T-cell (primary cell): Measurements from ENCODE around the gene NUMB. TPM values are rescaled to one million over a fixed set of nuclear protein-coding genes. Genes with fewer than 3 reads are reported as not detected.

Experiments used
- ATAC-seq, 4 experiments: fragments of 200-7000 bp in 3 of 4; fragments of 150-1000 bp in 1 of 4; cut with Tn5 transposase; replicated peaks in 1 of 4; 1 replicate in 3 of 4; 2 replicates in 1 of 4; pipeline ENCODE4 v1.10.0; 2021; ENCODE audit warnings: moderate library complexity in 3 of 4, mild to moderate bottlenecking in 2 of 4, moderate number of reproducible peaks in 1 of 4
- CTCF ChIA-PET, 2 donors: fragments of 300-600 bp; sonication (Branson Sonifier 250); formaldehyde crosslinking; loops; one replicate each; lab custom pipeline; 2022; ENCODE audit warnings: antibody characterized with exemption in 2 of 2; lab: Charles Lee
- POLR2A ChIA-PET, 2 donors: fragments of 300-600 bp; sonication (Branson Sonifier 250); formaldehyde crosslinking; loops; one replicate each; lab custom pipeline; 2022; ENCODE audit warnings: antibody characterized with exemption in 2 of 2; lab: Charles Lee
- DNase-seq, 35 experiments: peaks; one replicate each; pipeline versions ENCODE4 v3.0.0 to v3.0.0-alpha.2; 2013 to 2023
- H3K27ac ChIP-seq: one replicate; pipeline ENCODE4 v1.5.1; 2013; ENCODE audit warnings: low read length
- H3K27me3 ChIP-seq, 2 experiments: replicated peaks in 1 of 2; 1 replicate in 1 of 2; 2 replicates in 1 of 2; pipeline versions ENCODE4 v1.6.1 to v1.7.0; 2013; ENCODE audit warnings: low read length in 1 of 2, mixed read lengths in 1 of 2; ENCODE audit not compliant: control insufficient read depth in 2 of 2, insufficient read depth in 2 of 2; ENCODE audit errors: extremely low read depth in 1 of 2
- H3K36me3 ChIP-seq, 2 donors: 1 replicate in 1 of 2; 2 replicates in 1 of 2; pipeline versions ENCODE4 v1.6.1 to v1.7.0; 2013; ENCODE audit warnings: low read length in 1 of 2; ENCODE audit not compliant: control insufficient read depth in 2 of 2, insufficient read depth in 1 of 2; ENCODE audit errors: extremely low read depth in 1 of 2
- H3K4me1 ChIP-seq, 2 experiments: 1 replicate in 1 of 2; 2 replicates in 1 of 2; pipeline versions ENCODE4 v1.6.1 to v1.7.0; 2013; ENCODE audit warnings: low read length in 2 of 2, mixed read lengths in 1 of 2; ENCODE audit not compliant: insufficient read depth in 2 of 2, control insufficient read depth in 1 of 2; ENCODE audit errors: extremely low read depth in 1 of 2
- H3K4me3 ChIP-seq, 2 donors: 1 replicate in 1 of 2; 2 replicates in 1 of 2; pipeline versions ENCODE4 v1.5.1 to v1.7.0; 2013; ENCODE audit warnings: mild to moderate bottlenecking in 2 of 2, low read length in 1 of 2, moderate library complexity in 1 of 2; ENCODE audit not compliant: control insufficient read depth in 1 of 2; ENCODE audit errors: extremely low read depth in 1 of 2
- H3K9me3 ChIP-seq: 2 replicates; pipeline ENCODE4 v1.7.0; 2013
- H3K27ac Mint-ChIP-seq, 2 donors: one replicate each; pipeline ENCODE4 v1.8.0; 2020 to 2021; ENCODE audit warnings: mild to moderate bottlenecking in 2 of 2, mixed read lengths in 2 of 2
- H3K27me3 Mint-ChIP-seq, 2 donors: one replicate each; pipeline ENCODE4 v1.8.0; 2021 to 2022; ENCODE audit warnings: mixed read lengths in 2 of 2
- H3K36me3 Mint-ChIP-seq: one replicate; pipeline ENCODE4 v1.8.0; 2021; ENCODE audit warnings: mixed read lengths
- H3K4me1 Mint-ChIP-seq, 3 donors: one replicate each; pipeline ENCODE4 v1.8.0; 2020 to 2022; ENCODE audit warnings: mixed read lengths in 3 of 3, mild to moderate bottlenecking in 1 of 3
- H3K4me3 Mint-ChIP-seq, 3 donors: one replicate each; pipeline ENCODE4 v1.8.0; 2020 to 2022; ENCODE audit warnings: mild to moderate bottlenecking in 3 of 3, mixed read lengths in 3 of 3, moderate library complexity in 3 of 3
- H3K9me3 Mint-ChIP-seq, 3 donors: one replicate each; pipeline ENCODE4 v1.8.0; 2020 to 2022; ENCODE audit warnings: mixed read lengths in 3 of 3
- WGBS: methylation state at CpG from one replicate; pipeline ENCODE4 v1.1.5; 2013; ENCODE audit warnings: missing lambda C conversion rate; ENCODE audit not compliant: insufficient coverage; 5-methylcytosine and 5-hydroxymethylcytosine counted together
- total RNA-seq, 35 experiments: library from RNA in 6 of 35; stranded (reverse) in 6 of 35; fragments of 120-200 nt in 1 of 35; gene quantifications; one replicate each; pipeline versions ENCODE4 v1.2.1 to v1.2.4 and lab custom pipeline; 2013 to 2026

NUMB gene
- total RNA-seq, 5 donors from 2014 or later (not counting 1 experiment from before 2014, with no cell fraction given): 45.1 to 52.6 (median 49.1) TPM

- Mint-ChIP-seq H3K4me3 (no peak overlapping the region), H3K27ac (no peak overlapping the region), H3K36me3 (peaks cover 45% of the 10 kb centered on the region), H3K9me3 (no peaks in the 10 kb centered on the region), H3K4me1 (peaks cover 0 to 2% (median under 1%) of the 10 kb centered on the region in 3 donors), H3K27me3 (no peaks in the 10 kb centered on the region)
- no peak overlapping the region for H3K4me3 ChIP-seq
- POLR2A ChIA-PET: interaction anchor here (0.6 kb wide), 2 partner anchors 33 to 257 kb away, joined by 4 to 6 read pairs; no protein-coding TSS in a partner anchor
- CTCF ChIA-PET: interaction anchor here in 1 of 2 donors (0.6 kb wide), 1 partner anchor 17 kb away, joined by 3 read pairs; no protein-coding TSS in a partner anchor
- no peaks in the 10 kb centered on the region for H3K27me3 ChIP-seq
- H3K27ac ChIP-seq: no peak overlapping the region
- peaks cover 26 to 45% of the 10 kb centered on the region in 2 donors for H3K36me3 ChIP-seq
- H3K9me3 ChIP-seq: no peaks in the 10 kb centered on the region
- H3K4me1 ChIP-seq: no peaks in the 10 kb centered on the region
- ATAC-seq (no peak), DNase-seq (no peak)
- WGBS: 95% methylated on average over 5 of the region's 7 CpGs
These were observed 181.5 kb downstream of the NUMB start for GRCh38 chr14:73276836-73277235.

GRCh38 chr14:73273799-73274198 is 184.5 kb downstream of the NUMB start:
- Histone ChIP-seq H3K27me3 (peaks cover 0 to 2% of the 10 kb centered on the region in 2 experiments), H3K27ac (no peak overlapping the region), H3K4me3 (no peak overlapping the region), H3K36me3 (peaks cover 18 to 27% of the 10 kb centered on the region in 2 donors), H3K9me3 (no peaks in the 10 kb centered on the region), H3K4me1 (peaks cover 0 to 8% of the 10 kb centered on the region in 2 experiments)
- Mint-ChIP-seq H3K9me3 (no peaks in the 10 kb centered on the region), H3K27ac (no peak overlapping the region), H3K36me3 (peaks cover 25% of the 10 kb centered on the region), H3K4me3 (no peak overlapping the region), H3K27me3 (peaks cover 0 to 7% of the 10 kb centered on the region in 2 donors), H3K4me1 (peaks cover 15 to 17% (median 15%) of the 10 kb centered on the region in 3 donors)
- ATAC-seq: no peak
- ChIA-PET POLR2A (no interaction called here), CTCF (no interaction called here)
- 97% methylated on average over 4 of the region's 4 CpGs for WGBS
- no peak for DNase-seq

GRCh38 chr14:73272393-73272792 is 186.0 kb downstream of the NUMB start:
- no peak overlapping the region for H3K4me3 ChIP-seq
- Mint-ChIP-seq H3K27me3 (peaks cover 0 to 12% of the 10 kb centered on the region in 2 donors), H3K9me3 (no peaks in the 10 kb centered on the region), H3K4me3 (no peak overlapping the region), H3K36me3 (peaks cover 25% of the 10 kb centered on the region), H3K4me1 (peaks cover 15 to 17% (median 15%) of the 10 kb centered on the region in 3 donors), H3K27ac (no peak overlapping the region)
- ChIA-PET CTCF (no interaction called here), POLR2A (interaction anchor here in 1 of 2 donors (0.7 kb wide), 1 partner anchor 65 kb away, joined by 3 read pairs; no protein-coding TSS in a partner anchor)
- H3K4me1 ChIP-seq: peaks cover 0 to 8% of the 10 kb centered on the region in 2 experiments
- peaks cover 0 to 7% of the 10 kb centered on the region in 2 experiments for H3K27me3 ChIP-seq
- no peak overlapping the region for H3K27ac ChIP-seq
- DNase-seq (no peak), ATAC-seq (no peak)
- H3K36me3 ChIP-seq: peaks cover 7 to 25% of the 10 kb centered on the region in 2 donors
- H3K9me3 ChIP-seq: no peaks in the 10 kb centered on the region
- 87% methylated on average over 4 of the region's 6 CpGs for WGBS

- H3K4me3 ChIP-seq: peak overlapping the region in 1 of 2 donors; percentile 45
These were observed 188.4 kb downstream of the NUMB start for GRCh38 chr14:73269729-73270531.

GRCh38 chr14:73267474-73267873 is 190.9 kb downstream of the NUMB start:
- POLR2A ChIA-PET: no interaction called here
- Mint-ChIP-seq H3K9me3 (no peaks in the 10 kb centered on the region), H3K4me3 (no peak overlapping the region)

More at GRCh38 chr14:73269729-73270531, 188.4 kb downstream of the NUMB start:
- H3K27ac ChIP-seq: no peak overlapping the region
- H3K36me3 Mint-ChIP-seq: peaks cover 9% of the 10 kb centered on the region
- H3K4me1 ChIP-seq: peaks cover 0 to 8% of the 10 kb centered on the region in 2 experiments
- 19% methylated on average over 47 of the region's 48 CpGs for WGBS
- H3K27me3 ChIP-seq: peaks cover 0 to 13% of the 10 kb centered on the region in 2 experiments
- peaks cover 0 to 10% of the 10 kb centered on the region in 2 donors for H3K36me3 ChIP-seq
- H3K27ac Mint-ChIP-seq: no peak overlapping the region
- DNase-seq (peak in 1 of 35 experiments; percentile 10), ATAC-seq (peak; percentile 31 to 50 (median 44))
- peaks cover 15 to 17% (median 15%) of the 10 kb centered on the region in 3 donors for H3K4me1 Mint-ChIP-seq
- ChIA-PET CTCF (no interaction called here), POLR2A (interaction anchor here in 1 of 2 donors (0.6 kb wide), 1 partner anchor 357 kb away, joined by 4 read pairs; no protein-coding TSS in a partner anchor)
- no peaks in the 10 kb centered on the region for H3K9me3 ChIP-seq
- peak overlapping the region; percentile 45 to 67 (median 48) for H3K4me3 Mint-ChIP-seq
- H3K27me3 Mint-ChIP-seq: peaks cover 3 to 12% of the 10 kb centered on the region in 2 donors
- H3K9me3 Mint-ChIP-seq: no peaks in the 10 kb centered on the region

GRCh38 chr14:73266317-73266716 is 192.0 kb downstream of the NUMB start:
- Mint-ChIP-seq H3K9me3 (no peaks in the 10 kb centered on the region), H3K4me3 (no peak overlapping the region), H3K27ac (no peak overlapping the region), H3K27me3 (peaks cover 14 to 16% of the 10 kb centered on the region in 2 donors), H3K4me1 (peaks cover 15 to 17% (median 15%) of the 10 kb centered on the region in 3 donors), H3K36me3 (no peaks in the 10 kb centered on the region)
- ChIA-PET CTCF (no interaction called here), POLR2A (no interaction called here)
- DNase-seq (no peak), ATAC-seq (no peak)
- Histone ChIP-seq H3K9me3 (no peaks in the 10 kb centered on the region), H3K36me3 (no peaks in the 10 kb centered on the region), H3K4me1 (peaks cover 0 to 8% of the 10 kb centered on the region in 2 experiments), H3K4me3 (no peak overlapping the region), H3K27ac (no peak overlapping the region), H3K27me3 (peaks cover 0 to 45% of the 10 kb centered on the region in 2 experiments)
- WGBS: 98% methylated on average over 7 of the region's 7 CpGs

More at GRCh38 chr14:73267474-73267873, 190.9 kb downstream of the NUMB start:
- H3K9me3 ChIP-seq: no peaks in the 10 kb centered on the region
- H3K27ac Mint-ChIP-seq: no peak overlapping the region
- H3K4me1 ChIP-seq: peaks cover 0 to 8% of the 10 kb centered on the region in 2 experiments
- peaks cover 15 to 17% (median 15%) of the 10 kb centered on the region in 3 donors for H3K4me1 Mint-ChIP-seq
- DNase-seq (no peak), ATAC-seq (no peak)
- H3K27me3 Mint-ChIP-seq: peaks cover 14 to 16% of the 10 kb centered on the region in 2 donors
- CTCF ChIA-PET: no interaction called here
- no peak overlapping the region for H3K27ac ChIP-seq
- H3K27me3 ChIP-seq: peaks cover 0 to 34% of the 10 kb centered on the region in 2 experiments
- 98% methylated on average over 6 of the region's 6 CpGs for WGBS
- no peak overlapping the region for H3K4me3 ChIP-seq
- H3K36me3 ChIP-seq: no peaks in the 10 kb centered on the region
- no peaks in the 10 kb centered on the region for H3K36me3 Mint-ChIP-seq
